ENCODE measurements around the gene SERINC3. TPM values are rescaled to one million over a fixed set of nuclear protein-coding genes. Genes with fewer than 3 reads are reported as not detected.
A peak's percentile ranks its signal among the peaks of the same experiment; 100 is the strongest.

Gene SERINC3
- total RNA-seq, 1 donor from 2014 or later: 82.4 TPM

GRCh38 chr20:44520881-44521280, 989 bp downstream of the SERINC3 start:
- H3K27me3 ChIP-seq (ENCODE audit: control insufficient read depth, insufficient read depth, low read length): no peaks in the 10 kb centered on the region
- DNase-seq (ENCODE audit: low read depth) (no peak), FAIRE-seq (no peak)
- TF ChIP-seq CTCF (IDR thresholded peaks at IDR 0.05; ENCODE audit: insufficient read depth, low read length, severe bottlenecking): no peak
- H3K4me3 ChIP-seq (ENCODE audit: low read depth, low read length): peak overlapping the region; percentile 100
- peaks cover 2% of the 10 kb centered on the region for H3K36me3 ChIP-seq (ENCODE audit: control insufficient read depth, insufficient read depth, low read length)

- DNase-seq (ENCODE audit: low read depth) (no peak), FAIRE-seq (no peak)
- H3K36me3 ChIP-seq (ENCODE audit: control insufficient read depth, insufficient read depth, low read length): peaks cover 4% of the 10 kb centered on the region
- no peaks in the 10 kb centered on the region for H3K27me3 ChIP-seq (ENCODE audit: control insufficient read depth, insufficient read depth, low read length)
- no peak overlapping the region for H3K4me3 ChIP-seq (ENCODE audit: low read depth, low read length)
- no peak for TF ChIP-seq CTCF (IDR thresholded peaks at IDR 0.05; ENCODE audit: insufficient read depth, low read length, severe bottlenecking)
Measured at GRCh38 chr20:44518248-44518647, 3.6 kb downstream of the SERINC3 start.

GRCh38 chr20:44517454-44517853, 4.4 kb downstream of the SERINC3 start:
- no peak for FAIRE-seq
- Histone ChIP-seq H3K4me3 (ENCODE audit: low read depth, low read length) (no peak overlapping the region), H3K36me3 (ENCODE audit: control insufficient read depth, insufficient read depth, low read length) (peaks cover 4% of the 10 kb centered on the region), H3K27me3 (ENCODE audit: control insufficient read depth, insufficient read depth, low read length) (no peaks in the 10 kb centered on the region)
- no peak for DNase-seq (ENCODE audit: low read depth)
- TF ChIP-seq CTCF (IDR thresholded peaks at IDR 0.05; ENCODE audit: insufficient read depth, low read length, severe bottlenecking): no peak

GRCh38 chr20:44516491-44516890, 5.4 kb downstream of the SERINC3 start:
- DNase-seq (ENCODE audit: low read depth) (no peak), FAIRE-seq (no peak)
- H3K36me3 ChIP-seq (ENCODE audit: control insufficient read depth, insufficient read depth, low read length): peaks cover 4% of the 10 kb centered on the region
- no peak overlapping the region for H3K4me3 ChIP-seq (ENCODE audit: low read depth, low read length)
- no peak for TF ChIP-seq CTCF (IDR thresholded peaks at IDR 0.05; ENCODE audit: insufficient read depth, low read length, severe bottlenecking)
- H3K27me3 ChIP-seq (ENCODE audit: control insufficient read depth, insufficient read depth, low read length): no peaks in the 10 kb centered on the region

GRCh38 chr20:44513871-44514270, 8.0 kb downstream of the SERINC3 start:
- Histone ChIP-seq H3K36me3 (ENCODE audit: control insufficient read depth, insufficient read depth, low read length) (peaks cover 9% of the 10 kb centered on the region), H3K27me3 (ENCODE audit: control insufficient read depth, insufficient read depth, low read length) (no peaks in the 10 kb centered on the region), H3K4me3 (ENCODE audit: low read depth, low read length) (no peak overlapping the region)
- TF ChIP-seq CTCF (IDR thresholded peaks at IDR 0.05; ENCODE audit: insufficient read depth, low read length, severe bottlenecking): no peak
- DNase-seq (ENCODE audit: low read depth) (no peak), FAIRE-seq (no peak)

GRCh38 chr20:44509762-44510161, 12.1 kb downstream of the SERINC3 start:
- Histone ChIP-seq H3K27me3 (ENCODE audit: control insufficient read depth, insufficient read depth, low read length) (no peaks in the 10 kb centered on the region), H3K36me3 (ENCODE audit: control insufficient read depth, insufficient read depth, low read length) (peaks cover 16% of the 10 kb centered on the region), H3K4me3 (ENCODE audit: low read depth, low read length) (no peak overlapping the region)
- no peak for TF ChIP-seq CTCF (IDR thresholded peaks at IDR 0.05; ENCODE audit: insufficient read depth, low read length, severe bottlenecking)
- FAIRE-seq (no peak), DNase-seq (ENCODE audit: low read depth) (no peak)

Measured in bronchial epithelial cell (primary cell).